Measurements from ENCODE around the gene MAN1B1. TPM values are rescaled to one million over a fixed set of nuclear protein-coding genes. Genes with fewer than 3 reads are reported as not detected.

Gene MAN1B1
- total and polyA plus RNA-seq, 2 donors (not counting 1 experiment from before 2014, with no cell fraction given): 45.5 to 96.6 TPM

- no peaks in the 10 kb centered on the region for H3K4me1 ChIP-seq (ENCODE audit: control insufficient read depth, extremely low read depth, insufficient read depth, low read length)
- TF ChIP-seq EZH2 (IDR thresholded peaks at IDR 0.05; ENCODE audit: low read length, missing control alignments) (no peak), CTCF (conservative IDR thresholded peaks at IDR 0.05 in 1 of 2, IDR thresholded peaks at IDR 0.05 in 1 of 2; ENCODE audit: low read depth in 1 of 2, low read length in 2 of 2) (no peak)
- DNase-seq (ENCODE audit: low read depth in 2 of 2): no peak
- no peaks in the 10 kb centered on the region for H3K36me3 ChIP-seq (ENCODE audit: control insufficient read depth, insufficient read depth, low read length)
- H3K9me3 ChIP-seq (ENCODE audit: control insufficient read depth, insufficient read depth, low read depth, low read length): no peaks in the 10 kb centered on the region
- no peak overlapping the region for H3K4me3 ChIP-seq (replicated peaks in 1 of 4; ENCODE audit: control extremely low read depth in 1 of 4, insufficient read depth in 1 of 4, low read depth in 3 of 4, low read length in 4 of 4)
- no peaks in the 10 kb centered on the region for H4K20me1 ChIP-seq (ENCODE audit: control insufficient read depth, extremely low read depth, insufficient read depth, low read length)
- peaks cover 2% of the 10 kb centered on the region for H3K27me3 ChIP-seq (ENCODE audit: control insufficient read depth, insufficient read depth, low read length)
- H2AFZ ChIP-seq (ENCODE audit: low read length): no peak overlapping the region
- no peaks in the 10 kb centered on the region for H3K79me2 ChIP-seq (ENCODE audit: control insufficient read depth, insufficient read depth, low read length)
- no peak overlapping the region for H3K9ac ChIP-seq (ENCODE audit: insufficient read depth, low read length)
- no peak overlapping the region for H3K4me2 ChIP-seq (ENCODE audit: extremely low read depth, insufficient read depth, low read length)
- no peak overlapping the region for H3K27ac ChIP-seq (ENCODE audit: insufficient read depth, low read length)
Measured at GRCh38 chr9:137063311-137064026, 23.3 kb upstream of the MAN1B1 start.

DNA sequence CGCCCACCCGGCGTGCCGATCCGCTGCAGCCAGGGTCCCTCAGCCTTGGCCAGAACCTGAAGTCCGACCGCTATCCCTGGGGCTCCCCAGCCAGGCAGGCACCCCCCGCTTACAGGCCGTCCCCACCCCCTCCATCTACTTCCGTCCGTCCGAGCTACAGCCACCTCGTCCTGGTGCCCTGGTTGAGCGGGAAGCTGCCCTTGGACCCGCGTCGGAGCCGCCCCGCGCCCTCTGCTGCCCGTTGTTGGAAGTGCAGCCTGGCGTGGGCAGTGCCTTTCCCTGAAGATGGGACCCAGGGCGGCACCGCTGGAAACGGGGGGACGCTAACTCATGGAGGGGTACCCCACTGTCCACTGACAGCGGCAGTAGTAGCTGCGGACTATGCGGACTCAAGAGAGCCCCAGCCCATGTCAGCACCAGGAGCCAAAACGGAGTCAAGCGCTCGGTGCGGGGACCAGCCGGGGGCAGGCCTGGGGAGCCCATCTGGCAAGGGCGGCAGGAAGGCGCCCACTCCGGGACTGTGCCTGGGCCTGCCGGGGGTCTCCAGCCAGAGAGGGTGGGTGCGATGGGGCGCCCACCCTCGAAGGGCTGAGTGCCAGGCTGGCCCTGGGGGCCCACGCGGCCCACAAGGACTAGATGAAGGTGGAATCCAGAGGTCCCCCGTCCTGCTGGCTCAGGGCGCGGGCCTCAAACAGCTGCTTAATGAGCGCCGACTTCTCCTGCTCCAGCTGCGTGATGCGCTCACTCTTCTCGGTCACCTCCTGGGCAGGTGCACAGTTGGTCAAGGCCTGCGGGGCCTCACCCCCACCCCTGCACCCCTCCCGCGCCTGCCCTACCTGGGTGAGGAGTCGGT lies 22.5 kb upstream of the MAN1B1 start:
- Histone ChIP-seq H3K4me1 (ENCODE audit: control insufficient read depth, extremely low read depth, insufficient read depth, low read length) (peaks cover 3% of the 10 kb centered on the region), H3K36me3 (ENCODE audit: control insufficient read depth, insufficient read depth, low read length) (no peaks in the 10 kb centered on the region), H4K20me1 (ENCODE audit: control insufficient read depth, extremely low read depth, insufficient read depth, low read length) (no peaks in the 10 kb centered on the region), H3K9me3 (ENCODE audit: control insufficient read depth, insufficient read depth, low read depth, low read length) (no peaks in the 10 kb centered on the region), H3K9ac (ENCODE audit: insufficient read depth, low read length) (no peak overlapping the region), H3K4me3 (replicated peaks in 1 of 4; ENCODE audit: control extremely low read depth in 1 of 4, insufficient read depth in 1 of 4, low read depth in 3 of 4, low read length in 4 of 4) (no peak overlapping the region), H3K27me3 (ENCODE audit: control insufficient read depth, insufficient read depth, low read length) (no peaks in the 10 kb centered on the region), H3K4me2 (ENCODE audit: extremely low read depth, insufficient read depth, low read length) (no peak overlapping the region), H3K27ac (ENCODE audit: insufficient read depth, low read length) (no peak overlapping the region), H3K79me2 (ENCODE audit: control insufficient read depth, insufficient read depth, low read length) (no peaks in the 10 kb centered on the region), H2AFZ (ENCODE audit: low read length) (no peak overlapping the region)
- TF ChIP-seq EZH2 (IDR thresholded peaks at IDR 0.05; ENCODE audit: low read length, missing control alignments) (no peak), CTCF (conservative IDR thresholded peaks at IDR 0.05 in 1 of 2, IDR thresholded peaks at IDR 0.05 in 1 of 2; ENCODE audit: low read depth in 1 of 2, low read length in 2 of 2) (peak; percentile 78 to 89)
- DNase-seq (ENCODE audit: low read depth in 2 of 2): peak in 1 of 2 donors; percentile 39

- H3K36me3 ChIP-seq (ENCODE audit: control insufficient read depth, insufficient read depth, low read length): no peaks in the 10 kb centered on the region
- no peaks in the 10 kb centered on the region for H4K20me1 ChIP-seq (ENCODE audit: control insufficient read depth, extremely low read depth, insufficient read depth, low read length)
- no peak overlapping the region for H3K4me3 ChIP-seq (replicated peaks in 1 of 4; ENCODE audit: control extremely low read depth in 1 of 4, insufficient read depth in 1 of 4, low read depth in 3 of 4, low read length in 4 of 4)
- H3K27me3 ChIP-seq (ENCODE audit: control insufficient read depth, insufficient read depth, low read length): no peaks in the 10 kb centered on the region
- H2AFZ ChIP-seq (ENCODE audit: low read length): no peak overlapping the region
- peaks cover 5% of the 10 kb centered on the region for H3K4me1 ChIP-seq (ENCODE audit: control insufficient read depth, extremely low read depth, insufficient read depth, low read length)
- H3K4me2 ChIP-seq (ENCODE audit: extremely low read depth, insufficient read depth, low read length): no peak overlapping the region
- no peak for DNase-seq (ENCODE audit: low read depth in 2 of 2)
- H3K79me2 ChIP-seq (ENCODE audit: control insufficient read depth, insufficient read depth, low read length): no peaks in the 10 kb centered on the region
- H3K9me3 ChIP-seq (ENCODE audit: control insufficient read depth, insufficient read depth, low read depth, low read length): no peaks in the 10 kb centered on the region
- H3K9ac ChIP-seq (ENCODE audit: insufficient read depth, low read length): no peak overlapping the region
- TF ChIP-seq EZH2 (IDR thresholded peaks at IDR 0.05; ENCODE audit: low read length, missing control alignments) (no peak), CTCF (conservative IDR thresholded peaks at IDR 0.05 in 1 of 2, IDR thresholded peaks at IDR 0.05 in 1 of 2; ENCODE audit: low read depth in 1 of 2, low read length in 2 of 2) (no peak)
- H3K27ac ChIP-seq (ENCODE audit: insufficient read depth, low read length): no peak overlapping the region
Measured at GRCh38 chr9:137064880-137065164, 22.0 kb upstream of the MAN1B1 start.

All from fibroblast of lung (primary cell).